GM21717 (cell line): Measurements from ENCODE around the gene GLT8D2.

Experiments
- ATAC-seq: cut with Tn5 transposase; IDR thresholded peaks from one replicate; pipeline ENCODE4 v1.9.1; 2021; ENCODE audit warnings: mild to moderate bottlenecking, moderate library complexity; ENCODE audit not compliant: unreplicated experiment

The GLT8D2 gene, protein sequence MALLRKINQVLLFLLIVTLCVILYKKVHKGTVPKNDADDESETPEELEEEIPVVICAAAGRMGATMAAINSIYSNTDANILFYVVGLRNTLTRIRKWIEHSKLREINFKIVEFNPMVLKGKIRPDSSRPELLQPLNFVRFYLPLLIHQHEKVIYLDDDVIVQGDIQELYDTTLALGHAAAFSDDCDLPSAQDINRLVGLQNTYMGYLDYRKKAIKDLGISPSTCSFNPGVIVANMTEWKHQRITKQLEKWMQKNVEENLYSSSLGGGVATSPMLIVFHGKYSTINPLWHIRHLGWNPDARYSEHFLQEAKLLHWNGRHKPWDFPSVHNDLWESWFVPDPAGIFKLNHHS

DNA sequence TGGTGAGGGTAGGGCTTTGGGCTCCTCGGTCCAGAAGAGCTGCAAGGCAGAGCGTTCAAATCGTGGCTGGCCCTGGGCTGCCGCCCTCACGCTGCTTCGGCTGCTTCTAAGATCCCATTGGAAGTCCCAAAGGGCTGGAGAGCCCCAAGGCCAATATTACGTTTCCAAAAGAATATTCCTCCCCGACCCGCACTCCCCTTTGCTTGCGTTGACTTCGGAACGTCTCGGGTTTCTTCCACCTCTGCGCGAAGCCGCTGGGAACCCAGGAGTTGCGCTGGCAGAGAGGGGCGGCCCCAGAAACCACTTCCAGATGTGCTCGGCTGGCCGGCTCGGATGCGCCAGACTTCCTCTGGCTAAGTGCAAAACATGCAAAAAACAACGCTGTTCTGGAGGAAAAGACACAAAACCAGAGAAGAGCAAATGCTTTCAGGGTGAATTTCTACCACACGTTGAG, at the start of gene GLT8D2:
GLT8D2 (minus strand) TSS at position 285 of the 454 bp plus-strand sequence. CDS start 30,539 bp downstream, outside the sequence.
- ATAC-seq = no peak

DNA sequence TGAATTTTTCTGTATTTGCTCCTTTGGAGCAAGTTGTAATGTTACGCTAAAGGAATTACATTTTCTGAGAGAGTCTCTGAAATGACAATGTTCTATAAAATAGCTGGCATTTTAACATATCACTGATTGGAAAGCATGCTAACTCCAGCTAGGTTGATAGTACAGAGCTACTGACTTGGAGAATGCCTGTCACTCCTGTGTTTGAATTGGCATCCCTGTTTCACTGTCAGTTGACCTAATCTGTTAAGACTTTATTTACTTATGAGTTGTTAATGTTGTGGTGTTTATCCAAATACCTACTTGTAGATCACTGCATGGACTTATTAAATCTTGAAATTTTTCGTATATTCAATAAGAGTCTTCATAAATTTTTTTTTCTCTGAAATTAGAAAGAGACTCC, 48.0 kb upstream of the GLT8D2 start:
- ATAC-seq = no peak

DNA sequence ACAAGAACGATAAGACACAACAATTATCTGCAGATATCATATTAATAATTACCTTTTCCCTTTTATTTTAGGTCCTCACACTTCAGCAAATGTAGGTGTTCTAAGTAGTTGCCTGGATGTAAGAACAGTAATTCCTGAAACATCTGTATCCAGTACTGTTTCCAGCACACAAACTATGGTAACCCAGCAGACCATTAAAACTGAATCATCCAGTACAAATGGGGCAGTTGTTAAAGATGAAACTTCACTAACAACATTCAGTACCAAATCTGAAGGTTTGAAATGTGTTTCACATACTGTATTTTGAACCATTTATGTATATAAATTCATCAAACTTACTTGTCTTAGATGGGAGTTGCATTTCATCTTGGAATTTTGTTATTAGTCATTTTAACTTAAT, 45.3 kb upstream of the GLT8D2 start:
- ATAC-seq = no peak

DNA sequence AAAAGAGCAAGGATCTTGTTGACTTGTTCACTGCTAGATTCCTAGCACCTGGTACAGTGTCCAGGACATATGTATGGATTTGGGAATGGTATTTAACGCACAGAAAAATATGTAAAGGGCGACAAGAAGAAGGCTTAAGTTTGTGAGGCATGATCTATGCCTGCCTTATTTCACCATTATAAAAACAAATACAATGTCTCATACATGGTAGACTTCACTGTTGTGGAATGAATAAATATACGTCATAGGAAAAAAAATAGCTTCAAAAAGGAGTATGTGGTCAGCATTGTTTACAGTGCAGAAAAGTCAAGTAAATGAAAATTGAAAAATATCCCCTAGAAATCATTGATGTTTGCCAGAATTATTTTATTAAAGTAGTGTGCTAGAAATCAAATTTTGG, 44.3 kb upstream of the GLT8D2 start:
- ATAC-seq = no peak

DNA sequence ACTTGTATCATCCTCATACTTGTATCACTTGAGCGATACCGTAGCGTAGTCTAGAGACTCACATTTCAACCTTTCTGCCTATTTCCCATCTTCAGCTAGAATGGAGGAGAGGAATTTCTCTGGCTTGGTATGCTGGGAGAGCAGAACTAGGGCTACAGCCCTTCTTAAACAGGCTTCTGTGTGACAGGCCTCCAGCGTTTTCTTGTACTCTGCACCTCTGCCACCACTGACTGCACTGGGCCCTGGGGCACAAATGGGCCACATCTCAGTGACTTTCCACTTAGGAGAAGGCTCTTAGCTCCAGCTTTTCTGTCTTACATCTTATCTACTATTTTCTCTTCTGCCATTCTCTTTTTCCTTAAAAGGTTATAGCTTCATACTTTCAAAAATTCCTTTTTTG, 41.1 kb upstream of the GLT8D2 start:
- no peak for ATAC-seq

DNA sequence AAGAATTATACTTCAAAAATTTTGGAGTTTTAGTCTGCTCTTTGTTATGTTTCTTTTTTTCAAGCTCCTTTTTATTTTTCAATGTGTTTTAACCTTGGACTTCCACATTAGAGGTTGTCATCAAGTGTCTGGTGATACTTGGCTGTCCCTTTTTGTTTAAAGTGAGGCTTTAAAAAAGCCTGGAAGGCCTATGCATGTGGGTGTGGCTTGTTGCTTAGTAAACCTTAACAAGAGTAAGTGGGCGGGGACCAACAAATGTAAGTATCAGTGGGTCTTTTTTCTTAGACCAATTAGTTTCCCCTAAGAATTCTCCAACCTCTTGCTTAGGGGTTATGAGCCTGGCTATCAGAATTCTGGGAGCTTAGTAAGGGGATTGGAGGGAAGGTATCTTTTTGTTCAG, 40.7 kb upstream of the GLT8D2 start:
- no peak for ATAC-seq

DNA sequence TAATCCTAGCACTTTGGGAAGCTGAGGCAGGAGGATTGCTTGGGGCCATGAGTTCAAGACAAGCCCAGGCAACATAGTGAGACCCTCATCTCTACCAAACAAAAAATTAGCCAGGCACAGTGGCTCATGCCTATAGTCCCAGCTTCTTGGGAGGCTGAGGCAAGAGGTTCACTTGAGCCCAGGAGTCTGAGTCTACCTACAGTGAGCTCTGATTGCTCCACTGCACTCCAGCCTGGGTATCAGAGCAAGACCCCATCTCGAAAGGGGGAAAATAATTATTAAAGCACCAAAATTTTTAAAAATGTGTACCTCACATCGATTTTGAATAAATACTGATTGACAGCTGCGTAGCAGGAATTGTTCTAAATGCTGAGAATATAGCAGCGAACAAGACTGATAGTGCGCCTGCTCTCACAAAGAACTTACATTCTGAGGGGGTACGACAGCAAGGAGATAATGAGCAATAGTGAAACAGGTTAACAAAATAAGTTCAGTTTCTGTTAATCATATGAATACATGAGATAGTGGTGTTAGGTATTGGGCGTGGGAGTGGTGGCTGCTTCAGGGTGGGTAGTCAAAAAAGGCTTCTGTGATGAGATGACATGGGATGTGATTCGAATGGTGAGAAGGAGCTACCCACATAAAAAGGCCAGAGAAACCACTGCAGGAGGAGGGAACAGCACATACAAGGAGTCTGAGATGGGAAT, 33.9 kb upstream of the GLT8D2 start:
- ATAC-seq = peak; percentile 88

DNA sequence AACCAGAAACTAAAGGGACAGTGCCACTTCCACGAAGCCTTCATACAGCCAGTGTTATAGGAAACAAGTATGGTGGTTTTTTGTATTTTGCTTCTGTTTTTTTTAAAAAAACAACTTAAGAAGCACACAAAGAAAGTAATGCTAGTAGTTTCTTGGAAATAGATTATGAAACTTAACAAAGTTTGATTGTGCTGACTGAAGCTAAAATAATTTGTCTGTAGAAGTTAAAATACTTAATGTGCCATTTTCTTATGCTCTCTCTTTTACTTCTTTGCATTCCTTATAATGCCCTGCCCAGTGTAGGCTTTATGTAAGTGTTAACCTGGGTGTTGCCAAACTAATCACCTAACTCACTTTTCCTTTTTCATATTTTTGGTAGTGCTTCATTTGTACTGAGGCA, 30.8 kb upstream of the GLT8D2 start:
- ATAC-seq = no peak

DNA sequence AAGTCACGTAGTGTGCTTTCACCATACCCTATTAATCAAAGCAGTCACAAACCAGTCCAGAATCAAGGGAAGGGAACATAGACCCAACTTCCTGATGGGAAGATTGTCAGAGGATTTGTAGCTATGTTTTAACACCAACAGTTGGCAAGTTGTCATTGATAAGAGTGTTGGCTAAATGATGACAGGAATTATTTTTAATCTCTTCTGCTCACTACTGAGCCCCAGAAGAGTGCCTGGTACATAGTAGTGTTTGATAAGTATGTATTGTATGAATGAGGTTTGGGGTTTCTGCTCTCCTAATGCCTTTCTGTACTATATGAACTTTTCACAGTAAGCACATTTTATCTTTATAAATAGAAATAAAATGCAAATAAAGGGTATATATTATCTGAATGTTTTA, 29.0 kb upstream of the GLT8D2 start:
- no peak for ATAC-seq

DNA sequence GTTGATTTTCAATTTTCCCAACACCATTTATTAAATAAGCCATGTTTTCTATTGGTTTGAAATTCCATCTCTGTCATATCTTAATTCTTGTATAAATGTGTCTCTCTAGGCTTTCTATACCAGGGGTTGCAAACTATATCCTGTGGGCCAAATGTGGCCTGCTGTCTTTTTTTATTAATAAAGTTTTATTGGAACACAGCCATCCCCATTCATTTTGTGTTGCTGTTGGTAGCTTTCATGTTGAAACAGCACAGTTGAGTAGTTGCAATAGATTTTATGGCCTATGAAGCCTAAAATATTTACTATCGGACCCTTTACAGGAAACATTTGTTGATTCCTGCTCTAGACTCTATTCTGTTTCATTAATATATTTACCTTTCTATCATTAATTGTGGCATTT, 23.7 kb upstream of the GLT8D2 start:
- no peak for ATAC-seq

DNA sequence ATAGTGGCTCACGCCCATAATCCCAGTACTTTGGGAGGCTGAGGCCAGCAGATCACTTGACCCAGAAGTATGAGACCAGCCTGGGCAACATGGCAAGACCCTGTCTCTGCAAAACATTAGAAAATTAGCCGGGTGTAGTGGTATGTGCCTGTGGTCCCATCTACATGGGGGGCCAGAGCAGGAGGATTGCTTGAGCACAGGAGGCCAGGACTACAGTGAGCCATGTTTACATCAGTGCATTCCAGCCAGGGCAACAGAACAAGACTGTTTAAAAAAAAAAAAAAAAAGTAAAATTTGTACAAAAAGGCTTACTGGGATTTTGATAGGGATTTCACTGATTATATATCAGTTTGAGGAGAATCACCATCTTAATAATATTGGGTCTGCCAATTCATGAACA, 22.1 kb upstream of the GLT8D2 start:
- ATAC-seq = no peak

DNA sequence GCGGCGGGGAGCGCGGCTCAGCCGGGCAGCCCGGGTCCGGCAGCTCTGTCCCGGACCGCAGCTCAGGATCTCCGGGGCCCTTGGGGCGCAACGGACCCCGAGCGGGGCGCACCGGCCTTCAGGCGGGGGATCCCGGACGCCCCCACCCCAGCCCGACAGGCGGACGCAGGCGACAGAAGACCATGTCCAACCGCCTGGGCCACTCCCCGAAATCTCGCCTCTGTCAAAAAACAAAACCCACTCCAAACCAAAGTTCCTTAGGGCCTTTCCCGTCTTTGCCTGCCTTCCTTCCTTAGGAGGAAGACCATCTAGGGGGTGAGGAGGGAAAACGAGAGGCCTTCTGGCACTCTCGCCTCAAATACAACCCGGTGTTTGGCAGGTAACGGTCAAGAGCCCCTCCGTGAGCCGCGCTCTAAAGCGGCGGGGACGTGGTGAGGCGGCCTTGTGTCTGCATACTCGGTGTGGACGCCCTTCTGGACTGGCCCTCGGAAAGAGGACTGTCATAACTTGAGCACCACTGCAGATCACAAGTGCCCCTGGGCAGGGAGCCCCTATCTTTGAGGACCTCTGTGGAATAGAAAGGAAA, 14.9 kb upstream of the GLT8D2 start:
- ATAC-seq = peak; percentile 4

DNA sequence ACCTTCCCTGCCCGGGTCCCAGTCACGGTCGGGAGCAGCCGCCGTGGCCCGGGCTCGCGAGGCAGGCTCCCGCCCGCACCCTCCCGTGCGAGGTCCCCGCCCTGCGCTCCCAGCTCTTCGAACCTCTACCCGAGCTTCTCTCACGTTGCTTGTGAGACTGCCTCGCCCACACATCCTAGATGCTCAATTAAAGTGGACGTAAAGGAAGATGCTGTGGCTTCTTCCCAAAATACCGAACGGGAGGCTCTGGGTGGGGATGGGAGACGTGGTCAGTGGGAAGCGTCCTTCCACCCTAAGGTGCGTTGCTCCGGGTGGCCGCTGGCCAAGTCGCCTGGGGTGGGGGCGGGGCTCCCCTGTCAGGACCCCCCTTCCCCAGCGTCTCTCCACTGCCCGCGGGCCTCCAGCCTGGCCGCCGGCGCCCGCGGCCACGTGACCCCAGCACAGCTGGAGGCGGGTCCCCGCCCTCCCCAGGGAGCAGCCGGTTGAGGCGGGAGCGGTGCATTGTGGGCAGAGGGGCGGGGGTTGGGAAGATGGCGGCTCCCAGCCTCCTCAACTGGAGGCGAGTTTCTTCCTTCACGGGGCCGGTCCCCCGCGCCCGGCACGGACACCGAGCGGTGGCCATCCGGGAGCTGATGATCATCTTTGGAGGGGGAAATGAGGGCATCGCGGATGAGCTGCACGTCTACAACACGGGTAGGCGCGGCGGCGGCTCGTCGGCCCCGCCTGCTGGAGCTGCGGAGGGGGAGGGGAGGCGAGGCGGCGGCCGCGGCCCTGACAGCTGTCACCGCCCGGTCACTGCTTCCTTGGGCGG, 14.2 kb upstream of the GLT8D2 start, which contains the start of gene HCFC2:
HCFC2 (plus strand) TSS at position 501 of the 811 bp plus-strand sequence; CDS start at position 531, 30 bp downstream.
- ATAC-seq = peak; percentile 88

DNA sequence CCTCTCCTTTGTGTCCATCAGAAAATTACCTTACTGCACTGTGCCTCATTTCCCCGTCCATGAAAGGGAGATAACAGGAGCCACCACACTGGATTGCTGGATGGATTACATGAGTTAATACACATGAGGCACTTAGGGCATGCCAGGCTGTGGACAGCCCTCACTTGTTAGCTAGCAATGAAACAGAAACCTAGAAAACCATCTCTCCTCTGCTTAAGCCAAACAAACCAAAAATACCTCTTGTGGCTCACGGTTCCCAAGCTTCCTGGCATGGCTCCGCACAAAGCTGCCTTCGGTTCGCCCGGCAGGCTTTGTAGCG, 13.7 kb upstream of the GLT8D2 start:
- ATAC-seq = peak; percentile 28

DNA sequence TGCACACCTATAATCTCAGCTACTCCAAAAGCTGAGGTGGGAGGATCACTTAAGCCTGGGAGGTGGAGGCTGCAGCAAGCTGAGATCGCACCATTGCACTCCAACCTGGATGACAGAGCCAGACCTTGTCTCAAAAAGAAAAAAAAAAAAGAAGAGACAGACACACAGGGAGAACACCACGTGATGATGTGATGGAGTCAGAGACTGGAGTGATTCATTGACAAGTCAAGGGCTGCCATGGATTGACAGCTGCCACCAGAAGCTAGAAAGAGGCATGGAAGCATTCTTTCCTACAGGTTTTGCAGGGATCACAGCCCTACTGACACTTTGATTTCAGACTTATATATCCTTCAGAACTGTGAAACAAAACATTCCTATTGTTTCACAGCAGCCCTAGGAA, 10.8 kb upstream of the GLT8D2 start:
- no peak for ATAC-seq

DNA sequence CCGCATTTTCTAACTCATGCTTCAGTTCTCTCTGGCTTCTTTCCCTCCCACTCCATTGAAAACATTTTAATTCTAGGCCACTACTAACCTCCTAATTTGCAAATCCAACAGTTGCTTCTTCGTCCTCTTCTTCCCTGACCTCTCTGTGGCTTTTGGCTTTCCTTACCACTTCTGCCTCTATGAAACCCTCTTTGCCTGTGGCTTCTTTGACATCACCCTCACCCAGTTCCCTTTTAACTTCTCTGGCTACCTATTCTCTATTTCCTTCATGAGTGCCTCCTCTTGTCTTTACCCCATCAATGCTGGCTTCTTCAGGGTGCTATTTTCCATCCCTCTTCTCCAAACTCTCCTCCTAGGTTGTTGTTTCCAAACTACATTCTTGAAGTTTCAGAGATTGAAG, 10.0 kb upstream of the GLT8D2 start:
- no peak for ATAC-seq

DNA sequence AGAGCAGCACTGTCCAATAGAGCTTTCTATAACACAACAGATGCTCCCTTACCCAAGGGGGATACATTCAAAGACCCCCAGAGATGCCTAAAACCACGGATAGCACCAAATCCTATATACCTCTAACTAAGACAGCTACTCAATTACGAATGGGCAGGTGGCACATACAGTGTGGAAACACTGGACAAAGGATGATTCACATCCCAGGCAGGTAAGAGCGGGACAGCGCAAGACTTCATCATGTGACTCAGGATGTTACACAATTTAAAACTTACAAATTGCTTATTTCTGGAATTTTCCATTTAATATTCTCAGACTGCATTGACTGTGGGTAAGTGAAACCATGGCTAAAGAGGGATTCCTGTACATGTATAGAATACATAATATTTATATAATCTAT, 8.8 kb upstream of the GLT8D2 start:
- no peak for ATAC-seq

DNA sequence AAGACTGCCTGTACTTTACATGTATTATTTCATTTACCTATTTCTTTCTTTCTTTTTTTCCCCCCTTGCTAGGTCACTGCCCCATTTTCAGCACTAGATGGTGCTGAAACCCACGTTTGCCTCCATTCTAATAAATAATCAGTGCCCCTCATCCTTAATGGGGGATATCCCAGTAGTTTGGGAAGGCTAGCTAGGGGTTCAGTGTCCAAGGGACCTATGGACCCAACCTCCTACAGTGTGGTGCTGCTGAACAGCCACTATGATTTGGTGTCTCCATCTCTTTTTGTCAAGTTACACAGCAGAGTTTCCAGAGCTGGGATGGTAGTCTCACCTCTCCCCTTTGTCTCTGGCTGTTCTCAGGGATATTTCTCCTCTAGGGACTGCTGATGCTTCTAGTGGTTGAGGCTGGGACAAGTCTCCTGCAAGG, 7.8 kb upstream of the GLT8D2 start:
- no peak for ATAC-seq

DNA sequence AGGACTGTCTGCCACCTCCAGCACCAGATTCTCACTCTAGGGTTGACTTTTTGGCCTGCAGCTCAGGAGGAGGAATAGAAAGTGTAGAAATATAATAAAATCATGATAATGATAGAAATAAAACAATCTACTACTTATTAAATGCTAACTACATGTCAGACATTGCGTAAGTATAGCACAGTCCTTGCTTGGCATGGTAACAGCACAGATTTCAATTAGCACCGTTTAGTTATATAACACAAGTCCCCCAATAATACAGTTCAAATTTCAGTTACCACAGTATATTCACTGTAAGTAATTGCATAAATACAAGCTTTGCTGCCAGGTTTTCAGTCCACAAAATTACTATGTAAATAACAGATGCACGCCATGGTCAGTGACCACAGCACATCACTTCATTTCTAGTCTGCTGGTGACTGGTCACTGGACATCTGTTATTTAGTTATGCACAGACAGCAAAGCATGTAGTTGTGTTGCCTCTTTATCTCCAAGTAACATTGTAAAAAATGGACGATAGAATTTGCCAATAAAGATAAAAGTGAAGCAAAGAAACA, 6.5 kb upstream of the GLT8D2 start:
- ATAC-seq = no peak

DNA sequence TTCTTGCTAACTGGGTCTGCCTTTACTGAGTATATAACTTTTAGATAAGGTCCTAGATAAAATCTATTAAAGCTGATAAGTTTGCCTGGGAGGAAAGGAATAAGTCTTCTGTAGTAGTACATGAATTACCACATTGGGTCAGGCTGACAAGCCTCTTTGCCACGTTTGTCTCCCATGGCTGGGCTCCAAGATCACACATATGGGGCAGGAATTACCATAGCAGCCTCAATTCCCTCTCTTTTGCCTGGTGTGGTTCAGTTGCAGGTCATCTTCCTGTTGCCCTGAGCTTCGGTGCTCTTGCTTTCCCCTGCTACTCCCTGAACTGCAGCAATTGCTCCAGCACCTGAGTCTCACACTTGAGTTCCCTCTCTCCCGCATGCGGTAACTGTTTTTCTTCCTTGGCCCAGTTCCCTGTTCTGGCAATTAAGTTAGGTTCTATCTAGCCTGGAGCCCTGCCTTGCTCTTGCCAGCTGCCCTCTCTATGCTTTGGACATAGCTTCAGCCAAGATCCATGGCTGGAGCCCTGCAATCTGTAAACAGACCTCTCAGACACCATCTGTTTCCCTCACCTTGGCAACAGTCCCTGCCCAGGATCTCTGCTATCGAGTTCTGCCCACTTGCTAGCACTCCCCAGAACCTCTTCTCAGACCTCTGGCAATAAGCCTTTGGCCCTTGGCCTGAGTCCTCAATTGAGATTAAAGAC, 5.8 kb upstream of the GLT8D2 start:
- no peak for ATAC-seq
